ENCODE data around the gene RARRES2.
A peak's percentile ranks its signal among the peaks of the same experiment; 100 is the strongest.

RARRES2 gene

DNA sequence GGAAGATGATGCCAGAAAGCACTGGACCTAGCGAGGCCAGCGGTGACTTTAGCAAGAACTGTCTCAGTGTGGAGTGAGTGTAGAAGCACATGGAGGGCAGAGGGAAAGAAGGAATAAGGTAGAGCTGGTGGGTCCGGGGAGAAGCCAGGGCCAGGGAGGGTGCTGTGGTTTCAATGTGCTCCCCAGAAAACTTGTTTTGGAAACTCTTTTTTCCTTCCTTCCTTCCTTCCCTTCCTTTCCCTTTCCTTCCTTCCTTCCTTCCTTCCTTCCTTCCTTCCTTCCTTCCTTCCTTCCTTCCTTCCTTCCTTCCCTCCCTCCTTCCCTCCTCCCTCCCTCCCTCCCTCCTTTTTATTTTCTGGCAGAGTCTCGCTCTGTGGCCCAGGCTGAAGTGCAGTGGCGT, 5.5 kb upstream of the RARRES2 start:
- no peak overlapping the region for H2AK5ac ChIP-seq (ENCODE audit: low read length)
- no peak overlapping the region for H2AFZ ChIP-seq (ENCODE audit: insufficient read depth, low read length, poor library complexity)
- H3K23ac ChIP-seq (ENCODE audit: low read length), result no peak overlapping the region
- H4K12ac ChIP-seq (ENCODE audit: low read depth, low read length), result no peak overlapping the region
- H3K36me3 ChIP-seq (ENCODE audit: control insufficient read depth in 1 of 2, insufficient read depth in 2 of 2, low read length in 2 of 2), result no peaks in the 10 kb centered on the region
- H3K79me2 ChIP-seq (ENCODE audit: control insufficient read depth, insufficient read depth, low read length, poor library complexity), result no peaks in the 10 kb centered on the region
- no peak overlapping the region for H2BK5ac ChIP-seq (ENCODE audit: low read depth, low read length, poor library complexity)
- H2BK12ac ChIP-seq (ENCODE audit: low read length), result no peak overlapping the region
- H3K27ac ChIP-seq (ENCODE audit: low read depth, low read length), result no peak overlapping the region
- no peak overlapping the region for H3K9ac ChIP-seq (ENCODE audit: low read length)
- H3K14ac ChIP-seq (ENCODE audit: low read length), result no peak overlapping the region
- no peak for DNase-seq
- no peak overlapping the region for H3K4me3 ChIP-seq (ENCODE audit: low read depth, low read length)
- no peaks in the 10 kb centered on the region for H3K27me3 ChIP-seq (ENCODE audit: insufficient read depth, low read length)
- no peak overlapping the region for H4K8ac ChIP-seq (ENCODE audit: low read depth, low read length)
- H2BK120ac ChIP-seq (ENCODE audit: insufficient read depth, low read length, poor library complexity), result no peak overlapping the region
- peaks cover 8% of the 10 kb centered on the region for H3K9me3 ChIP-seq (ENCODE audit: insufficient read depth, low read depth, low read length)
- no CpG with 5 or more reads among the region's 5 CpGs for WGBS (ENCODE audit: extremely low coverage, insufficient coverage, insufficient read length)
- H3K18ac ChIP-seq (ENCODE audit: low read length), result no peak overlapping the region
- no peak overlapping the region for H4K91ac ChIP-seq (ENCODE audit: low read depth, low read length)
- H3K79me1 ChIP-seq (ENCODE audit: low read length), result no peaks in the 10 kb centered on the region
- no peaks in the 10 kb centered on the region for H3K4me1 ChIP-seq (ENCODE audit: control insufficient read depth in 1 of 2, insufficient read depth in 2 of 2, low read length in 2 of 2)
- no peak overlapping the region for H3K4ac ChIP-seq (ENCODE audit: low read depth, low read length)
- no peak overlapping the region for H3K4me2 ChIP-seq (ENCODE audit: low read length)

DNA sequence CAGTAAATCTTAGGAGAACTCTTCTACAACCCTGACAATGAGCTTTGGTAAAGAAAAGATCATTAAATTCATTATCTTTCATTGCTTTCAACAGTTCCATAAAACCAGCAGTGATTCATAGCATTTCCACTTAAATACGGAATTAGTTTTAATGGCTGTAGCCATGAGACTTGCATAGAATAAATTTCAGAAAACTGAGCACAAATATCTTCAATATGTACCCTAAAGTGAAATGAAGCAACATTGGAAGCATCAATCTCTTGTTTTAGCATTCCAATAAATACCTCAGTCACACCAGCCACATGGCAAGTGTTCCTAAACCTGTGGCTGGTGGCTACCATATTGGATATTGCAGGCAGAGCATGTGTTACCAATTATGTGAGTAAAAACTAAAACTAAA, 3.6 kb upstream of the RARRES2 start:
- Histone ChIP-seq H3K4me1 (ENCODE audit: control insufficient read depth in 1 of 2, insufficient read depth in 2 of 2, low read length in 2 of 2) (peaks cover 11 to 12% of the 10 kb centered on the region in 2 experiments), H3K18ac (ENCODE audit: low read length) (no peak overlapping the region), H3K9me3 (ENCODE audit: insufficient read depth, low read depth, low read length) (peaks cover 8% of the 10 kb centered on the region), H3K79me1 (ENCODE audit: low read length) (peaks cover 10% of the 10 kb centered on the region), H3K27ac (ENCODE audit: low read depth, low read length) (no peak overlapping the region), H3K79me2 (ENCODE audit: control insufficient read depth, insufficient read depth, low read length, poor library complexity) (peaks cover 7% of the 10 kb centered on the region), H3K14ac (ENCODE audit: low read length) (no peak overlapping the region), H2BK120ac (ENCODE audit: insufficient read depth, low read length, poor library complexity) (no peak overlapping the region), H3K36me3 (ENCODE audit: control insufficient read depth in 1 of 2, insufficient read depth in 2 of 2, low read length in 2 of 2) (no peaks in the 10 kb centered on the region), H4K12ac (ENCODE audit: low read depth, low read length) (no peak overlapping the region), H3K4me3 (ENCODE audit: low read depth, low read length) (no peak overlapping the region), H2BK5ac (ENCODE audit: low read depth, low read length, poor library complexity) (no peak overlapping the region), H3K4ac (ENCODE audit: low read depth, low read length) (no peak overlapping the region), H3K27me3 (ENCODE audit: insufficient read depth, low read length) (no peaks in the 10 kb centered on the region), H4K8ac (ENCODE audit: low read depth, low read length) (no peak overlapping the region), H3K9ac (ENCODE audit: low read length) (no peak overlapping the region), H3K23ac (ENCODE audit: low read length) (no peak overlapping the region), H3K4me2 (ENCODE audit: low read length) (no peak overlapping the region), H2AK5ac (ENCODE audit: low read length) (no peak overlapping the region), H2AFZ (ENCODE audit: insufficient read depth, low read length, poor library complexity) (no peak overlapping the region), H4K91ac (ENCODE audit: low read depth, low read length) (no peak overlapping the region), H2BK12ac (ENCODE audit: low read length) (no peak overlapping the region)
- WGBS (ENCODE audit: extremely low coverage, insufficient coverage, insufficient read length), result no CpG with 5 or more reads among the region's 1 CpG
- DNase-seq, result no peak

DNA sequence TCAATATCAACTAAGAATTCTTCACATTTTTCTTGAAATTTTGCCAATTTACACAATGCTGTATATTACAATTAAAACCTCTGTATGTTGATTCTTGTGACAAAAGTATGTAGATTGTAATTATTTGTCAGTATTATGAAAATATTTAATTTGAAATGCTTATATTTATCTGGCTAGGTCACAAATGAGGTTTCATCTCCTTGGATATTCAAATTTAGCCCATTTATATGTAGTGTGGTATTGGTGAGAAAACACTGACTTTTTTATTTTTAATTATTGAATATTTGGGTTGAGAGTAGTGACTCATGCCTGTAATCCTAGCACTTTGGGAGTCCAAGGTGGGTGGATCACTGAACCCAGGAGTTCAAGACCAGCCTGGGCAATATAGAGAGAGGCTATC, 2.9 kb upstream of the RARRES2 start:
- H2BK12ac ChIP-seq (ENCODE audit: low read length), result no peak overlapping the region
- no peak overlapping the region for H2BK5ac ChIP-seq (ENCODE audit: low read depth, low read length, poor library complexity)
- peaks cover 7% of the 10 kb centered on the region for H3K79me2 ChIP-seq (ENCODE audit: control insufficient read depth, insufficient read depth, low read length, poor library complexity)
- H3K4me3 ChIP-seq (ENCODE audit: low read depth, low read length), result no peak overlapping the region
- no peak overlapping the region for H3K4me2 ChIP-seq (ENCODE audit: low read length)
- no peak overlapping the region for H4K8ac ChIP-seq (ENCODE audit: low read depth, low read length)
- no peak overlapping the region for H3K27ac ChIP-seq (ENCODE audit: low read depth, low read length)
- peaks cover 8% of the 10 kb centered on the region for H3K9me3 ChIP-seq (ENCODE audit: insufficient read depth, low read depth, low read length)
- no peak overlapping the region for H2AK5ac ChIP-seq (ENCODE audit: low read length)
- no peak overlapping the region for H2AFZ ChIP-seq (ENCODE audit: insufficient read depth, low read length, poor library complexity)
- H3K27me3 ChIP-seq (ENCODE audit: insufficient read depth, low read length), result no peaks in the 10 kb centered on the region
- no peak overlapping the region for H3K4ac ChIP-seq (ENCODE audit: low read depth, low read length)
- H2BK120ac ChIP-seq (ENCODE audit: insufficient read depth, low read length, poor library complexity), result no peak overlapping the region
- H3K14ac ChIP-seq (ENCODE audit: low read length), result no peak overlapping the region
- H4K91ac ChIP-seq (ENCODE audit: low read depth, low read length), result no peak overlapping the region
- H3K9ac ChIP-seq (ENCODE audit: low read length), result no peak overlapping the region
- no peak overlapping the region for H4K12ac ChIP-seq (ENCODE audit: low read depth, low read length)
- H3K23ac ChIP-seq (ENCODE audit: low read length), result no peak overlapping the region
- H3K36me3 ChIP-seq (ENCODE audit: control insufficient read depth in 1 of 2, insufficient read depth in 2 of 2, low read length in 2 of 2), result no peaks in the 10 kb centered on the region
- no peak overlapping the region for H3K18ac ChIP-seq (ENCODE audit: low read length)
- peaks cover 14 to 17% of the 10 kb centered on the region in 2 experiments for H3K4me1 ChIP-seq (ENCODE audit: control insufficient read depth in 1 of 2, insufficient read depth in 2 of 2, low read length in 2 of 2)
- DNase-seq, result no peak
- peaks cover 10% of the 10 kb centered on the region for H3K79me1 ChIP-seq (ENCODE audit: low read length)

DNA sequence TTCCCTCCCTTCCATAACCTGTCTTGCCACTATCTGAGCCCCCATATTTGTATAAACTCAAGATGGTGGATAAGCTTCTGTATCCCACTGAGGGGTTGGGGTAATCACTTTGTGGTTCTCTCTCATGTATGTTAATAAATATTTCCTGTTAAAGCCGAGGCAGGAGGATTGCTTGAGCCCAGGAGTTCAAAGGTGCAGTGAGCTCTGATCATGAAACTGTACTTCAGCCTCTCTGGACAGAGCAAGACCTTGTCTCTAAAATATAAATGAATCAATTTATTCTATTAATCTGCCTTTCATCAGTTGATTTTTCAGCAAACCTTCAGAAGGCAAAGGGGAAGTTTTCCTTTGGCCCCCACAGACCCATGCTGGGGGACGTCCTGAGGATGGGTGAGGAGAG, 1.8 kb upstream of the RARRES2 start:
- H3K79me2 ChIP-seq (ENCODE audit: control insufficient read depth, insufficient read depth, low read length, poor library complexity), result peaks cover 7% of the 10 kb centered on the region
- H3K9me3 ChIP-seq (ENCODE audit: insufficient read depth, low read depth, low read length), result peaks cover 8% of the 10 kb centered on the region
- H3K4me2 ChIP-seq (ENCODE audit: low read length), result no peak overlapping the region
- H3K18ac ChIP-seq (ENCODE audit: low read length), result no peak overlapping the region
- no peak overlapping the region for H3K23ac ChIP-seq (ENCODE audit: low read length)
- peaks cover under 1 to 8% of the 10 kb centered on the region in 2 experiments for H3K36me3 ChIP-seq (ENCODE audit: control insufficient read depth in 1 of 2, insufficient read depth in 2 of 2, low read length in 2 of 2)
- no peak overlapping the region for H2BK5ac ChIP-seq (ENCODE audit: low read depth, low read length, poor library complexity)
- H3K4me3 ChIP-seq (ENCODE audit: low read depth, low read length), result no peak overlapping the region
- H3K79me1 ChIP-seq (ENCODE audit: low read length), result peaks cover 10% of the 10 kb centered on the region
- WGBS (ENCODE audit: extremely low coverage, insufficient coverage, insufficient read length), result no CpG with 5 or more reads among the region's 2 CpGs
- no peak overlapping the region for H2AFZ ChIP-seq (ENCODE audit: insufficient read depth, low read length, poor library complexity)
- H2BK120ac ChIP-seq (ENCODE audit: insufficient read depth, low read length, poor library complexity), result no peak overlapping the region
- no peak overlapping the region for H3K9ac ChIP-seq (ENCODE audit: low read length)
- H3K4ac ChIP-seq (ENCODE audit: low read depth, low read length), result no peak overlapping the region
- no peak overlapping the region for H4K91ac ChIP-seq (ENCODE audit: low read depth, low read length)
- no peak overlapping the region for H2BK12ac ChIP-seq (ENCODE audit: low read length)
- H3K27me3 ChIP-seq (ENCODE audit: insufficient read depth, low read length), result no peaks in the 10 kb centered on the region
- H3K4me1 ChIP-seq (ENCODE audit: control insufficient read depth in 1 of 2, insufficient read depth in 2 of 2, low read length in 2 of 2), result peaks cover 14 to 17% of the 10 kb centered on the region in 2 experiments
- no peak for DNase-seq
- H3K27ac ChIP-seq (ENCODE audit: low read depth, low read length), result no peak overlapping the region
- no peak overlapping the region for H3K14ac ChIP-seq (ENCODE audit: low read length)
- no peak overlapping the region for H4K12ac ChIP-seq (ENCODE audit: low read depth, low read length)
- H2AK5ac ChIP-seq (ENCODE audit: low read length), result no peak overlapping the region
- H4K8ac ChIP-seq (ENCODE audit: low read depth, low read length), result no peak overlapping the region

DNA sequence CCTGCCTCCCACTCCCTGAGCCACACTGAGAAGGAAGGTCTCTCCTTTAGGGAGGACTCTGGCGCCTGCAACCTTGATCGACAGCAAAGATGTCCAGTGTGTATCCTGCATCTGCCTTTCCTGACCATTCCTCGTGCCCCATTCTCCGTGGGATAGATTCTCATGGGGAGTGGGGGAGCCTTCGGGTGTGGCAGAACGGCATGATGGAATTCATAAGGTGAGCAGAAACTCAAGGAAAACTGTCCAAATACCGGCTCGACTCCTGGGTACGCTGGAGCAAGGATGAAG, 636 bp upstream of the RARRES2 start:
- DNase-seq, result no peak
- H3K9me3 ChIP-seq (ENCODE audit: insufficient read depth, low read depth, low read length), result peaks cover 8% of the 10 kb centered on the region
- H3K79me1 ChIP-seq (ENCODE audit: low read length), result peaks cover 10% of the 10 kb centered on the region
- no peak overlapping the region for H2BK12ac ChIP-seq (ENCODE audit: low read length)
- no peak overlapping the region for H2BK120ac ChIP-seq (ENCODE audit: insufficient read depth, low read length, poor library complexity)
- no peak overlapping the region for H3K23ac ChIP-seq (ENCODE audit: low read length)
- H3K27me3 ChIP-seq (ENCODE audit: insufficient read depth, low read length), result no peaks in the 10 kb centered on the region
- peak overlapping the region; percentile 19 for H3K4me2 ChIP-seq (ENCODE audit: low read length)
- H4K12ac ChIP-seq (ENCODE audit: low read depth, low read length), result no peak overlapping the region
- H3K4me1 ChIP-seq (ENCODE audit: control insufficient read depth in 1 of 2, insufficient read depth in 2 of 2, low read length in 2 of 2), result peaks cover 14 to 17% of the 10 kb centered on the region in 2 experiments
- no peak overlapping the region for H3K4ac ChIP-seq (ENCODE audit: low read depth, low read length)
- no peak overlapping the region for H3K18ac ChIP-seq (ENCODE audit: low read length)
- no peak overlapping the region for H3K4me3 ChIP-seq (ENCODE audit: low read depth, low read length)
- no peak overlapping the region for H2AFZ ChIP-seq (ENCODE audit: insufficient read depth, low read length, poor library complexity)
- H4K91ac ChIP-seq (ENCODE audit: low read depth, low read length), result no peak overlapping the region
- no peak overlapping the region for H3K14ac ChIP-seq (ENCODE audit: low read length)
- H3K79me2 ChIP-seq (ENCODE audit: control insufficient read depth, insufficient read depth, low read length, poor library complexity), result peaks cover 7% of the 10 kb centered on the region
- H3K36me3 ChIP-seq (ENCODE audit: control insufficient read depth in 1 of 2, insufficient read depth in 2 of 2, low read length in 2 of 2), result peaks cover 3 to 13% of the 10 kb centered on the region in 2 experiments
- no peak overlapping the region for H3K27ac ChIP-seq (ENCODE audit: low read depth, low read length)
- no CpG with 5 or more reads among the region's 9 CpGs for WGBS (ENCODE audit: extremely low coverage, insufficient coverage, insufficient read length)
- H2AK5ac ChIP-seq (ENCODE audit: low read length), result no peak overlapping the region
- H4K8ac ChIP-seq (ENCODE audit: low read depth, low read length), result no peak overlapping the region
- no peak overlapping the region for H2BK5ac ChIP-seq (ENCODE audit: low read depth, low read length, poor library complexity)
- H3K9ac ChIP-seq (ENCODE audit: low read length), result no peak overlapping the region

Data from trophoblast cell (in vitro differentiated cells and primary cell).